ENCODE measurements around the gene OXT.

The OXT gene

GRCh38 chr20:3101251-3101650 is 29.8 kb downstream of the OXT start:
- H3K9me3 ChIP-seq (ENCODE audit: control insufficient read depth in 2 of 2, low read length in 2 of 2), result no peaks in the 10 kb centered on the region
- no peaks in the 10 kb centered on the region for H3K27me3 ChIP-seq (ENCODE audit: control insufficient read depth in 2 of 2, insufficient read depth in 2 of 2, low read length in 2 of 2)
- H3K36me3 ChIP-seq (ENCODE audit: control insufficient read depth in 2 of 2, insufficient read depth in 2 of 2, low read length in 2 of 2), result no peaks in the 10 kb centered on the region
- no peak overlapping the region for H3K9ac ChIP-seq (ENCODE audit: low read depth in 1 of 2, low read length in 2 of 2)
- H3K4me1 ChIP-seq (ENCODE audit: control insufficient read depth in 2 of 2, insufficient read depth in 2 of 2, low read length in 2 of 2), result no peaks in the 10 kb centered on the region
- no peak overlapping the region for H3K27ac ChIP-seq (ENCODE audit: low read depth in 2 of 2, low read length in 2 of 2)
- no peak overlapping the region for H3K4me3 ChIP-seq (ENCODE audit: low read length in 2 of 2)

GRCh38 chr20:3101737-3102574 is 30.5 kb downstream of the OXT start:
- no peaks in the 10 kb centered on the region for H3K4me1 ChIP-seq (ENCODE audit: control insufficient read depth in 2 of 2, insufficient read depth in 2 of 2, low read length in 2 of 2)
- H3K27me3 ChIP-seq (ENCODE audit: control insufficient read depth in 2 of 2, insufficient read depth in 2 of 2, low read length in 2 of 2), result no peaks in the 10 kb centered on the region
- no peaks in the 10 kb centered on the region for H3K9me3 ChIP-seq (ENCODE audit: control insufficient read depth in 2 of 2, low read length in 2 of 2)
- H3K36me3 ChIP-seq (ENCODE audit: control insufficient read depth in 2 of 2, insufficient read depth in 2 of 2, low read length in 2 of 2), result no peaks in the 10 kb centered on the region
- no peak overlapping the region for H3K27ac ChIP-seq (ENCODE audit: low read depth in 2 of 2, low read length in 2 of 2)
- H3K4me3 ChIP-seq (ENCODE audit: low read length in 2 of 2), result no peak overlapping the region
- H3K9ac ChIP-seq (ENCODE audit: low read depth in 1 of 2, low read length in 2 of 2), result no peak overlapping the region

- no peak overlapping the region for H3K27ac ChIP-seq (ENCODE audit: low read depth in 2 of 2, low read length in 2 of 2)
- no peaks in the 10 kb centered on the region for H3K4me1 ChIP-seq (ENCODE audit: control insufficient read depth in 2 of 2, insufficient read depth in 2 of 2, low read length in 2 of 2)
- no peak overlapping the region for H3K9ac ChIP-seq (ENCODE audit: low read depth in 1 of 2, low read length in 2 of 2)
- no peaks in the 10 kb centered on the region for H3K27me3 ChIP-seq (ENCODE audit: control insufficient read depth in 2 of 2, insufficient read depth in 2 of 2, low read length in 2 of 2)
- H3K9me3 ChIP-seq (ENCODE audit: control insufficient read depth in 2 of 2, low read length in 2 of 2), result no peaks in the 10 kb centered on the region
- H3K36me3 ChIP-seq (ENCODE audit: control insufficient read depth in 2 of 2, insufficient read depth in 2 of 2, low read length in 2 of 2), result no peaks in the 10 kb centered on the region
- H3K4me3 ChIP-seq (ENCODE audit: low read length in 2 of 2), result no peak overlapping the region
Observed at GRCh38 chr20:3102575-3103368, 31.4 kb downstream of the OXT start.

GRCh38 chr20:3103369-3104032 is 32.1 kb downstream of the OXT start:
- Histone ChIP-seq H3K27me3 (ENCODE audit: control insufficient read depth in 2 of 2, insufficient read depth in 2 of 2, low read length in 2 of 2) (no peaks in the 10 kb centered on the region), H3K4me1 (ENCODE audit: control insufficient read depth in 2 of 2, insufficient read depth in 2 of 2, low read length in 2 of 2) (no peaks in the 10 kb centered on the region), H3K4me3 (ENCODE audit: low read length in 2 of 2) (no peak overlapping the region), H3K9ac (ENCODE audit: low read depth in 1 of 2, low read length in 2 of 2) (no peak overlapping the region), H3K9me3 (ENCODE audit: control insufficient read depth in 2 of 2, low read length in 2 of 2) (no peaks in the 10 kb centered on the region), H3K36me3 (ENCODE audit: control insufficient read depth in 2 of 2, insufficient read depth in 2 of 2, low read length in 2 of 2) (no peaks in the 10 kb centered on the region), H3K27ac (ENCODE audit: low read depth in 2 of 2, low read length in 2 of 2) (no peak overlapping the region)

- peaks cover 9 to 14% of the 10 kb centered on the region in 2 donors for H3K36me3 ChIP-seq (ENCODE audit: control insufficient read depth in 2 of 2, insufficient read depth in 2 of 2, low read length in 2 of 2)
- H3K27me3 ChIP-seq (ENCODE audit: control insufficient read depth in 2 of 2, insufficient read depth in 2 of 2, low read length in 2 of 2), result no peaks in the 10 kb centered on the region
- H3K9ac ChIP-seq (ENCODE audit: low read depth in 1 of 2, low read length in 2 of 2), result no peak overlapping the region
- H3K27ac ChIP-seq (ENCODE audit: low read depth in 2 of 2, low read length in 2 of 2), result no peak overlapping the region
- no peaks in the 10 kb centered on the region for H3K4me1 ChIP-seq (ENCODE audit: control insufficient read depth in 2 of 2, insufficient read depth in 2 of 2, low read length in 2 of 2)
- H3K4me3 ChIP-seq (ENCODE audit: low read length in 2 of 2), result no peak overlapping the region
- H3K9me3 ChIP-seq (ENCODE audit: control insufficient read depth in 2 of 2, low read length in 2 of 2), result no peaks in the 10 kb centered on the region
Observed at GRCh38 chr20:3105256-3106137, 34.1 kb downstream of the OXT start.

GRCh38 chr20:3106185-3106584 is 34.8 kb downstream of the OXT start:
- Histone ChIP-seq H3K36me3 (ENCODE audit: control insufficient read depth in 2 of 2, insufficient read depth in 2 of 2, low read length in 2 of 2) (peaks cover 12 to 14% of the 10 kb centered on the region in 2 donors), H3K27ac (ENCODE audit: low read depth in 2 of 2, low read length in 2 of 2) (no peak overlapping the region), H3K9ac (ENCODE audit: low read depth in 1 of 2, low read length in 2 of 2) (no peak overlapping the region), H3K27me3 (ENCODE audit: control insufficient read depth in 2 of 2, insufficient read depth in 2 of 2, low read length in 2 of 2) (no peaks in the 10 kb centered on the region), H3K9me3 (ENCODE audit: control insufficient read depth in 2 of 2, low read length in 2 of 2) (no peaks in the 10 kb centered on the region), H3K4me1 (ENCODE audit: control insufficient read depth in 2 of 2, insufficient read depth in 2 of 2, low read length in 2 of 2) (no peaks in the 10 kb centered on the region), H3K4me3 (ENCODE audit: low read length in 2 of 2) (no peak overlapping the region)

GRCh38 chr20:3106658-3107463 is 35.4 kb downstream of the OXT start:
- H3K36me3 ChIP-seq (ENCODE audit: control insufficient read depth in 2 of 2, insufficient read depth in 2 of 2, low read length in 2 of 2), result peaks cover 12 to 14% of the 10 kb centered on the region in 2 donors
- H3K27ac ChIP-seq (ENCODE audit: low read depth in 2 of 2, low read length in 2 of 2), result no peak overlapping the region
- H3K27me3 ChIP-seq (ENCODE audit: control insufficient read depth in 2 of 2, insufficient read depth in 2 of 2, low read length in 2 of 2), result no peaks in the 10 kb centered on the region
- H3K9ac ChIP-seq (ENCODE audit: low read depth in 1 of 2, low read length in 2 of 2), result no peak overlapping the region
- H3K4me1 ChIP-seq (ENCODE audit: control insufficient read depth in 2 of 2, insufficient read depth in 2 of 2, low read length in 2 of 2), result no peaks in the 10 kb centered on the region
- no peak overlapping the region for H3K4me3 ChIP-seq (ENCODE audit: low read length in 2 of 2)
- H3K9me3 ChIP-seq (ENCODE audit: control insufficient read depth in 2 of 2, low read length in 2 of 2), result no peaks in the 10 kb centered on the region

- Histone ChIP-seq H3K9ac (ENCODE audit: low read depth in 1 of 2, low read length in 2 of 2) (no peak overlapping the region), H3K27me3 (ENCODE audit: control insufficient read depth in 2 of 2, insufficient read depth in 2 of 2, low read length in 2 of 2) (no peaks in the 10 kb centered on the region), H3K4me3 (ENCODE audit: low read length in 2 of 2) (no peak overlapping the region), H3K4me1 (ENCODE audit: control insufficient read depth in 2 of 2, insufficient read depth in 2 of 2, low read length in 2 of 2) (no peaks in the 10 kb centered on the region), H3K9me3 (ENCODE audit: control insufficient read depth in 2 of 2, low read length in 2 of 2) (no peaks in the 10 kb centered on the region), H3K36me3 (ENCODE audit: control insufficient read depth in 2 of 2, insufficient read depth in 2 of 2, low read length in 2 of 2) (peaks cover 12 to 14% of the 10 kb centered on the region in 2 donors), H3K27ac (ENCODE audit: low read depth in 2 of 2, low read length in 2 of 2) (no peak overlapping the region)
Observed at GRCh38 chr20:3107464-3108025, 36.1 kb downstream of the OXT start.

Measured in mucosa of rectum (tissue), 2 donors.